H1 (cell line): ENCODE measurements around the gene SLCO2A1. TPM values are rescaled to one million over a fixed set of nuclear protein-coding genes. Genes with fewer than 3 reads are reported as not detected.

ENCODE experiments used
- ATF2 ChIP-seq: IDR thresholded peaks from 2 replicates; pipeline ENCODE4 v1.6.1; 2012; ENCODE audit warnings: low read length, inconsistent platforms
- CREB1 ChIP-seq: IDR thresholded peaks from 2 replicates; pipeline ENCODE4 v1.6.1; 2012; ENCODE audit warnings: inconsistent platforms
- EP300 ChIP-seq, 2 experiments: IDR thresholded peaks; 1 replicate in 1 of 2; 2 replicates in 1 of 2; pipeline ENCODE4 v1.6.1; 2011 to 2012; ENCODE audit warnings: low read depth in 2 of 2, low read length in 2 of 2, mild to moderate bottlenecking in 2 of 2, borderline replicate concordance in 1 of 2, inconsistent platforms in 1 of 2, moderate library complexity in 1 of 2
- EZH2 ChIP-seq: fragments of 200-600 bp; sonication (generic); IDR thresholded peaks from 2 replicates; pipeline ENCODE4 v1.7.1; 2012; ENCODE audit warnings: low read depth, mild to moderate bottlenecking, moderate library complexity, low read length, inconsistent platforms; ENCODE audit not compliant: severe bottlenecking
- KDM5A ChIP-seq: fragments of 200-600 bp; IDR thresholded peaks from 2 replicates; pipeline ENCODE4 v1.7.1; 2012; ENCODE audit warnings: mild to moderate bottlenecking, low read length, inconsistent platforms, mixed read lengths
- NRF1 ChIP-seq: IDR thresholded peaks from 2 replicates; pipeline ENCODE4 v1.6.1; 2011; ENCODE audit warnings: mild to moderate bottlenecking, low read depth, low read length, improper control_type of control experiment
- SAP30 ChIP-seq: fragments of 300-600 bp; sonication (generic); IDR thresholded peaks from 2 replicates; pipeline ENCODE4 v1.7.1; 2012; ENCODE audit warnings: low read length, moderate library complexity, mild to moderate bottlenecking, inconsistent platforms; ENCODE audit not compliant: insufficient read depth, insufficient replicate concordance
- polyA plus RNA-seq, 7 experiments: library from polyadenylated mRNA; depleted of rRNA in 3 of 7; stranded (reverse) in 5 of 7; unstranded in 2 of 7; fragments of >200 nt in 5 of 7; fragments of 200-250 nt in 2 of 7; gene quantifications; 1 replicate in 5 of 7; 2 replicates in 1 of 7; 4 replicates in 1 of 7; pipeline versions ENCODE4 v1.2.1 to v1.2.3, GENCODE V29; 2011 to 2013; ENCODE audit warnings: missing spikeins in 2 of 7, mixed read lengths in 2 of 7
- total RNA-seq: library from RNA; stranded (reverse); fragmentation: NEBNext Ultra II Directional; extraction: Animal tissue kit (Norgen Biotek cat#: 25700); gene quantifications from 2 replicates; pipeline ENCODE4 v1.2.1, GENCODE V29; 2021
- TF ChIP-seq, protein P1 (sequence below): fragments of 300-600 bp; sonication (generic); IDR thresholded peaks from 2 replicates; pipeline ENCODE4 v1.7.1; 2012; ENCODE audit warnings: low read length, moderate library complexity, mild to moderate bottlenecking, inconsistent platforms; ENCODE audit not compliant: insufficient replicate concordance

Gene SLCO2A1
- total and polyA plus RNA-seq, 2 of the 8 experiments (the other 6 are each of a cell fraction or from before 2014, with no cell fraction given) = 1.1 to 2.3 TPM

- TF ChIP-seq, protein P1, sequence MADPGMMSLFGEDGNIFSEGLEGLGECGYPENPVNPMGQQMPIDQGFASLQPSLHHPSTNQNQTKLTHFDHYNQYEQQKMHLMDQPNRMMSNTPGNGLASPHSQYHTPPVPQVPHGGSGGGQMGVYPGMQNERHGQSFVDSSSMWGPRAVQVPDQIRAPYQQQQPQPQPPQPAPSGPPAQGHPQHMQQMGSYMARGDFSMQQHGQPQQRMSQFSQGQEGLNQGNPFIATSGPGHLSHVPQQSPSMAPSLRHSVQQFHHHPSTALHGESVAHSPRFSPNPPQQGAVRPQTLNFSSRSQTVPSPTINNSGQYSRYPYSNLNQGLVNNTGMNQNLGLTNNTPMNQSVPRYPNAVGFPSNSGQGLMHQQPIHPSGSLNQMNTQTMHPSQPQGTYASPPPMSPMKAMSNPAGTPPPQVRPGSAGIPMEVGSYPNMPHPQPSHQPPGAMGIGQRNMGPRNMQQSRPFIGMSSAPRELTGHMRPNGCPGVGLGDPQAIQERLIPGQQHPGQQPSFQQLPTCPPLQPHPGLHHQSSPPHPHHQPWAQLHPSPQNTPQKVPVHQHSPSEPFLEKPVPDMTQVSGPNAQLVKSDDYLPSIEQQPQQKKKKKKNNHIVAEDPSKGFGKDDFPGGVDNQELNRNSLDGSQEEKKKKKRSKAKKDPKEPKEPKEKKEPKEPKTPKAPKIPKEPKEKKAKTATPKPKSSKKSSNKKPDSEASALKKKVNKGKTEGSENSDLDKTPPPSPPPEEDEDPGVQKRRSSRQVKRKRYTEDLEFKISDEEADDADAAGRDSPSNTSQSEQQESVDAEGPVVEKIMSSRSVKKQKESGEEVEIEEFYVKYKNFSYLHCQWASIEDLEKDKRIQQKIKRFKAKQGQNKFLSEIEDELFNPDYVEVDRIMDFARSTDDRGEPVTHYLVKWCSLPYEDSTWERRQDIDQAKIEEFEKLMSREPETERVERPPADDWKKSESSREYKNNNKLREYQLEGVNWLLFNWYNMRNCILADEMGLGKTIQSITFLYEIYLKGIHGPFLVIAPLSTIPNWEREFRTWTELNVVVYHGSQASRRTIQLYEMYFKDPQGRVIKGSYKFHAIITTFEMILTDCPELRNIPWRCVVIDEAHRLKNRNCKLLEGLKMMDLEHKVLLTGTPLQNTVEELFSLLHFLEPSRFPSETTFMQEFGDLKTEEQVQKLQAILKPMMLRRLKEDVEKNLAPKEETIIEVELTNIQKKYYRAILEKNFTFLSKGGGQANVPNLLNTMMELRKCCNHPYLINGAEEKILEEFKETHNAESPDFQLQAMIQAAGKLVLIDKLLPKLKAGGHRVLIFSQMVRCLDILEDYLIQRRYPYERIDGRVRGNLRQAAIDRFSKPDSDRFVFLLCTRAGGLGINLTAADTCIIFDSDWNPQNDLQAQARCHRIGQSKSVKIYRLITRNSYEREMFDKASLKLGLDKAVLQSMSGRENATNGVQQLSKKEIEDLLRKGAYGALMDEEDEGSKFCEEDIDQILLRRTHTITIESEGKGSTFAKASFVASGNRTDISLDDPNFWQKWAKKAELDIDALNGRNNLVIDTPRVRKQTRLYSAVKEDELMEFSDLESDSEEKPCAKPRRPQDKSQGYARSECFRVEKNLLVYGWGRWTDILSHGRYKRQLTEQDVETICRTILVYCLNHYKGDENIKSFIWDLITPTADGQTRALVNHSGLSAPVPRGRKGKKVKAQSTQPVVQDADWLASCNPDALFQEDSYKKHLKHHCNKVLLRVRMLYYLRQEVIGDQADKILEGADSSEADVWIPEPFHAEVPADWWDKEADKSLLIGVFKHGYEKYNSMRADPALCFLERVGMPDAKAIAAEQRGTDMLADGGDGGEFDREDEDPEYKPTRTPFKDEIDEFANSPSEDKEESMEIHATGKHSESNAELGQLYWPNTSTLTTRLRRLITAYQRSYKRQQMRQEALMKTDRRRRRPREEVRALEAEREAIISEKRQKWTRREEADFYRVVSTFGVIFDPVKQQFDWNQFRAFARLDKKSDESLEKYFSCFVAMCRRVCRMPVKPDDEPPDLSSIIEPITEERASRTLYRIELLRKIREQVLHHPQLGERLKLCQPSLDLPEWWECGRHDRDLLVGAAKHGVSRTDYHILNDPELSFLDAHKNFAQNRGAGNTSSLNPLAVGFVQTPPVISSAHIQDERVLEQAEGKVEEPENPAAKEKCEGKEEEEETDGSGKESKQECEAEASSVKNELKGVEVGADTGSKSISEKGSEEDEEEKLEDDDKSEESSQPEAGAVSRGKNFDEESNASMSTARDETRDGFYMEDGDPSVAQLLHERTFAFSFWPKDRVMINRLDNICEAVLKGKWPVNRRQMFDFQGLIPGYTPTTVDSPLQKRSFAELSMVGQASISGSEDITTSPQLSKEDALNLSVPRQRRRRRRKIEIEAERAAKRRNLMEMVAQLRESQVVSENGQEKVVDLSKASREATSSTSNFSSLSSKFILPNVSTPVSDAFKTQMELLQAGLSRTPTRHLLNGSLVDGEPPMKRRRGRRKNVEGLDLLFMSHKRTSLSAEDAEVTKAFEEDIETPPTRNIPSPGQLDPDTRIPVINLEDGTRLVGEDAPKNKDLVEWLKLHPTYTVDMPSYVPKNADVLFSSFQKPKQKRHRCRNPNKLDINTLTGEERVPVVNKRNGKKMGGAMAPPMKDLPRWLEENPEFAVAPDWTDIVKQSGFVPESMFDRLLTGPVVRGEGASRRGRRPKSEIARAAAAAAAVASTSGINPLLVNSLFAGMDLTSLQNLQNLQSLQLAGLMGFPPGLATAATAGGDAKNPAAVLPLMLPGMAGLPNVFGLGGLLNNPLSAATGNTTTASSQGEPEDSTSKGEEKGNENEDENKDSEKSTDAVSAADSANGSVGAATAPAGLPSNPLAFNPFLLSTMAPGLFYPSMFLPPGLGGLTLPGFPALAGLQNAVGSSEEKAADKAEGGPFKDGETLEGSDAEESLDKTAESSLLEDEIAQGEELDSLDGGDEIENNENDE = no peak
- TF ChIP-seq NRF1 = no peak
- no peak for TF ChIP-seq KDM5A
- TF ChIP-seq ATF2 = no peak
- TF ChIP-seq EP300 (IDR thresholded peaks at IDR 0.05; ENCODE audit: borderline replicate concordance in 1 of 2, low read depth in 2 of 2, low read length in 2 of 2) = no peak
- no peak for TF ChIP-seq SAP30
- no peak for TF ChIP-seq EZH2
- no peak for TF ChIP-seq CREB1
Measured at GRCh38 chr3:134004841-134005240, 24.9 kb downstream of the SLCO2A1 start (continued).
